GM21529 (cell line): Measurements from ENCODE around the gene KLHL29.

ENCODE experiments used
- ATAC-seq: cut with Tn5 transposase; IDR thresholded peaks from one replicate; pipeline ENCODE4 v1.9.1; 2021; ENCODE audit not compliant: unreplicated experiment

Gene KLHL29

GRCh38 chr2:23751747-23752265, 366.8 kb downstream of the KLHL29 start:
- no peak for ATAC-seq

DNA sequence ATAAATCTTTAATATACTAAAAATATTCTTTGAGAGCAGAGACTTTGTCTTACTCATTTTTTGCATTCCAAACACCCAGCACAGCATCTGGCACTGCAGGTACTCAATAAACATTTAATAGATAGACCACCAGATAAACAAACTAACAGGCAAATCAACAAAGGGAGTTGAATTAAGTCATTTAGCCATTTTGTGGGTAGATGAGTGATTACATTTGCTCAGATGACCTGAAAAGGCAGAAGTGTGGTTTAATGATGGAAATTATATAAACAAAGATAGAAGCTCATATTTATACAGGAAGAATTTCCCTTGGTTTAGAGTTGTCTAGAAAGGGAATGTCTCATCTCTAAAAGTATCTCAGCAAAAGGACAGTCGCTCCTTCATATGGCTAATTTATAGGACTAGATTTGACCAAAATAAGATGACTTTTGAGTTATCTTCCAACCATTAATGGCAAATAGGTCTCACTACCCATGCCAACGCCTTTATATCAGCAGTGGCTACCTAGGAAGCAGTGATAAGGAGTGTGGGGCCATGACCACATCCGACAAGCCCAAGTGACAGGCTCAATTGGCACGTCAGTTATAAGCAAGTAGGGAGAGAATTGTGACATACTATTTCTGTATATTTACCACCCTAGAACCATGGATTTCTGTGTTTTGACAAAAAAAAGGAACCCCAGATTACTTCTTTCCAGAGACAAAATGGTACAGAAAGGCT, 368.5 kb downstream of the KLHL29 start:
- ATAC-seq: no peak

DNA sequence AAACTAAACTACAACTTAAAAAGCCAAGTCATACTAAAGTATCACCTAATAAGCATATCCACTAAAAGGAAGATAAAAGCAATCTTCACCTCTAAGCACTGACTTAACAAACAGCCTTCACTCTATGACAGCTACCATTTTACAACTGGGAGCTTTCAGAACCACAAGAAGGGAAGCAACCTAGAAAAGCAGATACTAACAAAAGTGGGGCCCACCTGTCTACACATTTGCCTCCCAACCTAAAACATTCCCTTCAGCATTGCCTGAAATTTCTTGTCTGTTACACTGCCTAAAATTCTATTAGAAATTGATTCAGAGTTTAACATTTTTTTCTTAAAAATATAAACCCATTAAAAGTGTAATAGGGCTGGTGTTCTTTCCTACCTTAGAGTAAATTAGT, 370.0 kb downstream of the KLHL29 start:
- ATAC-seq: no peak

DNA sequence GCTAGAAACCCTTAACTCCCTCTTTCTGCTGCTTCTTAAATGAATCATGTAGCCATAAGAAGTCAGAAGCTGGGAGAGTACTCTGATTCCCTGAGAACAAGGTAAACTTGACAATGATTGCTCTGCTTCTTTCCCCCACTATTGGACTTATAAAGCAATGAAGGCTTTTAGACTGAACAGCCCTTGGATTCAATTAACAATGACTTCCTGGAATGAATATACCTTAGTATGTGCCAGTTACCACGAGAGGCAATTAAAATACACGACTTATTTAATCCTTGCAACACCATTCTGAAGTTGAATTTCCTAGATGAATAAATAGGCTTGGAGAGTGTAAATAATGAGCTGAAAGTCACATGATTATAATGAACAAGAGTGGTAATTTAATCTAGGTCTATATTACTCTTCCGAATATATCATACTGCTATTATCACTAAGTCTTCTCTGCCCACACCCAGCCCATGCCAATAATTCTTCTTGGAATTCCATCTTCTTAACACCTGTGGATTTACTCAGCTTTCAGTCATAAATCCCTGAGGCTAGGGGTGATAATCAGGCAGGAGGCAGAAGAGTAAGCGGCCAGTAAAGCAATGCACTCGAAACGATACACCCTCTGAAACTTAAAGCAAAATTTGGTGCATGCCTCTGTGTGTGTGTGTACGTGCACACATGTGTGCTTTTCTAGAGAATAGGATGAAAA, 371.8 kb downstream of the KLHL29 start:
- ATAC-seq: no peak

DNA sequence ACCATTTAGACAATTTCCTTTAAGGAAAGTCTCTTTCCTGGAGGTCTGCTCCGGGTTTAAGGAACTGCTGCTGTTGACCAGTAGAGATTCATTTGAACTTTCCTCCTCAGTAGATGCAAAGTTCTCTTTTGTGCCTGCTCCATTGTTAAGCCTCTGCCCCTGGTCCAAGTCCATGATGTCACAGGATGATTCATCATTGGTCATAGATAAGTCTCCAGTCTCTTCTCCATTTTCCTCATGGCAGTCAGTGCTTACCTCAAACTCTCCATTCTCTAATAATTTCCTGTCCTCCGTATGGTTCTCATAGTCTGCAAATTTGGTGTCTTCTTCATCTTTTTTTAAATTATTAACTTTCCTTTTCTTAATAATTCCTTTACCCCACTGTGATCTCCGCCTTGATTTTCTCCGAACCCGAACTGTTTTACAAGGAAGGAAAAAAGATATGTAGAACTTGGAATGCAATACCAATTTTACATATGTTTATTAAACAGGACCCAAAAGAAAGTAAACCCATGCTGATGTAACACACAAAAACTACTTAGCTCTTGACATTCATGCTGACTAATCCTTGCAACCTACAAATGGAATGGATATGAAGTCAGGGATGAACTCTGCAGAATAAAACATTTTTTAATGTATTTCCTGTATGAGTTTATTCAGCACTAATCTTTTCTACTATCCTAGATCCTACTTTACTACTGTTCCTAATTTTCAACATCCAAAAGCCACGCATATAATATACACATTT, 372.9 kb downstream of the KLHL29 start:
- no peak for ATAC-seq
